ENCODE data around the gene NPPB.

NPPB gene

DNA sequence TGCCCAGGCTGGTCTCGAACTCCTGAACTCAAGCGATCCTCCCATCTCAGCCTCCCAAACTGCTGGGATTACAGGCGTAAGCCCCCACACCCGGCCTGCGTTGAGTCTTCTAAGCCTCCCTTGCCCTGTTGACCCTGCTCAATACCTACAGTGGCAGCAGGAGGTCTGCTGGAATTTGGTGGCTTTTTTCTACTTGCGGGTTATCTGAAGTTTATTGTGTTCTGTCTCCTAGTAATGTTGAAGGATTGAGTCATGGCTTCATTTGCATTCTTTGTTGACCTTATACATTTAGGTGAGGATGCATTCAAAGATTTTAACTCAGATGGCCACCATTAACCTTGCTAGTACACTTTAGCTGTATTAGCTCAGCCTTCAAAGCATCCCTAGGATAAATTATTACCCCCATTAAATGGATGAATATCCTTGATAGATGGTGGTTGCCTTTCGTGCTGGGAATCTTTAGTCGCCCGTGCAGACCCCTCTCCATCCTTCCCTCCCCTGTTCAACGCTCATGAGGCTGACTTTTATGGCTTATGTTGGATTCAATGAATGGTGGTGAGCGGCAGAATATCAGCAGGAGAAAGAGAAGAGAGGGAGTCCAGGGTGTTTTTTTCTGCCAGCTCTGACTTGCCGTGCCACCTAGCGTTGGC is 9.7 kb upstream of the NPPB start:
- no peaks in the 10 kb centered on the region for H3F3A ChIP-seq (ENCODE audit: low read depth)
- TF ChIP-seq, protein P1, sequence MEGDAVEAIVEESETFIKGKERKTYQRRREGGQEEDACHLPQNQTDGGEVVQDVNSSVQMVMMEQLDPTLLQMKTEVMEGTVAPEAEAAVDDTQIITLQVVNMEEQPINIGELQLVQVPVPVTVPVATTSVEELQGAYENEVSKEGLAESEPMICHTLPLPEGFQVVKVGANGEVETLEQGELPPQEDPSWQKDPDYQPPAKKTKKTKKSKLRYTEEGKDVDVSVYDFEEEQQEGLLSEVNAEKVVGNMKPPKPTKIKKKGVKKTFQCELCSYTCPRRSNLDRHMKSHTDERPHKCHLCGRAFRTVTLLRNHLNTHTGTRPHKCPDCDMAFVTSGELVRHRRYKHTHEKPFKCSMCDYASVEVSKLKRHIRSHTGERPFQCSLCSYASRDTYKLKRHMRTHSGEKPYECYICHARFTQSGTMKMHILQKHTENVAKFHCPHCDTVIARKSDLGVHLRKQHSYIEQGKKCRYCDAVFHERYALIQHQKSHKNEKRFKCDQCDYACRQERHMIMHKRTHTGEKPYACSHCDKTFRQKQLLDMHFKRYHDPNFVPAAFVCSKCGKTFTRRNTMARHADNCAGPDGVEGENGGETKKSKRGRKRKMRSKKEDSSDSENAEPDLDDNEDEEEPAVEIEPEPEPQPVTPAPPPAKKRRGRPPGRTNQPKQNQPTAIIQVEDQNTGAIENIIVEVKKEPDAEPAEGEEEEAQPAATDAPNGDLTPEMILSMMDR (conservative IDR thresholded peaks at IDR 0.05; ENCODE audit: low read length), result no peak
- no peak for TF ChIP-seq EZH2phosphoT487 (IDR thresholded peaks at IDR 0.05; ENCODE audit: borderline replicate concordance)

DNA sequence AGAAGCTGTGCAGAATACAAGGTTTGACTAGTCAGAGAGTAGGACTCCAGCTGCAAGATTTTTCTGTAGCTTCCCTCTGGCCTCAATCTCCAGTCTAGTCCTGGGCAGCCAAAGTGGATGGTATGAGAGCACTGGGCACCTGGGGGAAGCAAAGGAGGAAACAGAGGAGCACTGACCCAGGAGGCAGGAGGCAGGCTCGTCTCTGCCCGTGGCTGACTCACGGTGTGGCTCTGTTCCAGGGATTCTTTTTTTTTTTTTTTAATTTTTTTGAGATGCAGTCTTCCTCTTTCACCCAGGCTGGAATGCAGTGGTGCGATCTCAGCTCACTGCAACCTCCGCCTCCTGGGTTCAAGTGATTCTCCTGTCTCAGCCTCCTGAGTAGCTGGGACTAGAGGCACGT is 4.1 kb upstream of the NPPB start:
- H3K79me2 ChIP-seq (ENCODE audit: insufficient read depth, low read length), result no peaks in the 10 kb centered on the region
- no peaks in the 10 kb centered on the region for H3K36me3 ChIP-seq (ENCODE audit: insufficient read depth, low read length)
- no peaks in the 10 kb centered on the region for H3F3A ChIP-seq (ENCODE audit: low read depth)
- no peaks in the 10 kb centered on the region for H3K4me1 ChIP-seq (ENCODE audit: insufficient read depth, low read length, poor library complexity, severe bottlenecking)
- H3K9ac ChIP-seq (ENCODE audit: low read depth, low read length, poor library complexity, severe bottlenecking), result no peak overlapping the region
- H2AFZ ChIP-seq (ENCODE audit: low read length), result no peak overlapping the region
- TF ChIP-seq, protein P1 (conservative IDR thresholded peaks at IDR 0.05; ENCODE audit: low read length), result no peak
- no peak for TF ChIP-seq EZH2phosphoT487 (IDR thresholded peaks at IDR 0.05; ENCODE audit: borderline replicate concordance)
- no peaks in the 10 kb centered on the region for H3K9me2 ChIP-seq (replicated peaks; ENCODE audit: low read depth, low read length)
- H4K20me1 ChIP-seq (ENCODE audit: insufficient read depth, low read length, poor library complexity, severe bottlenecking), result no peaks in the 10 kb centered on the region
- H3K4me3 ChIP-seq (ENCODE audit: low read length, poor library complexity, severe bottlenecking), result no peak overlapping the region
- no peak overlapping the region for H3K4me2 ChIP-seq (ENCODE audit: low read depth, low read length, poor library complexity, severe bottlenecking)
- H3K9me3 ChIP-seq (ENCODE audit: insufficient read depth, low read depth, low read length), result no peaks in the 10 kb centered on the region
- no peaks in the 10 kb centered on the region for H3K27me3 ChIP-seq (ENCODE audit: insufficient read depth, low read length, poor library complexity, severe bottlenecking)

More for the DNA sequence above, 9.7 kb upstream of the NPPB start:
- no peaks in the 10 kb centered on the region for H3K9me3 ChIP-seq (ENCODE audit: insufficient read depth, low read depth, low read length)
- no peak overlapping the region for H3K9ac ChIP-seq (ENCODE audit: low read depth, low read length, poor library complexity, severe bottlenecking)
- no peak overlapping the region for H3K4me2 ChIP-seq (ENCODE audit: low read depth, low read length, poor library complexity, severe bottlenecking)
- H3K27me3 ChIP-seq (ENCODE audit: insufficient read depth, low read length, poor library complexity, severe bottlenecking), result no peaks in the 10 kb centered on the region
- no peaks in the 10 kb centered on the region for H3K9me2 ChIP-seq (replicated peaks; ENCODE audit: low read depth, low read length)
- no peaks in the 10 kb centered on the region for H4K20me1 ChIP-seq (ENCODE audit: insufficient read depth, low read length, poor library complexity, severe bottlenecking)
- no peaks in the 10 kb centered on the region for H3K36me3 ChIP-seq (ENCODE audit: insufficient read depth, low read length)
- no peaks in the 10 kb centered on the region for H3K79me2 ChIP-seq (ENCODE audit: insufficient read depth, low read length)
- no peaks in the 10 kb centered on the region for H3K4me1 ChIP-seq (ENCODE audit: insufficient read depth, low read length, poor library complexity, severe bottlenecking)
- no peak overlapping the region for H2AFZ ChIP-seq (ENCODE audit: low read length)
- H3K4me3 ChIP-seq (ENCODE audit: low read length, poor library complexity, severe bottlenecking), result no peak overlapping the region

DNA sequence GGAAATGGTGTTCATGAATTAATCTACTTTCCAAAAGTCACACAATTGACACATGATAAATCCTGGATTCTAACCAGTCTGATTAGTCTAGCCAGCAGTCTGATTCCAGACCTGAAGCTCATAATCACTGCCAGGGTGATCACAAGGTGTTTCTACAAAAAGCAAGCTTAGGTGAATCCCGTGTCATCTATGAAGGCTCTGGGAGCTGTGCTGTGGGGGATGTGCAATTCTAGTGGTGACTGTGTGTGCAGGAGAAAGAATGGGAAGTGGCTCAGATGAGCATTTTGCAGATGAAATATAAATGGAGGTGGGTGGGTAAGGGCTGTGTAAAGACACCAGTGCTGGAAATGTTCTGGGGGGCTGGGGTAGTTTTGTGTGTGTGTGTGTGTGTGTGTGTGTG is 1.8 kb upstream of the NPPB start:
- no peak for TF ChIP-seq EZH2phosphoT487 (IDR thresholded peaks at IDR 0.05; ENCODE audit: borderline replicate concordance)
- no peaks in the 10 kb centered on the region for H3K4me1 ChIP-seq (ENCODE audit: insufficient read depth, low read length, poor library complexity, severe bottlenecking)

DNA sequence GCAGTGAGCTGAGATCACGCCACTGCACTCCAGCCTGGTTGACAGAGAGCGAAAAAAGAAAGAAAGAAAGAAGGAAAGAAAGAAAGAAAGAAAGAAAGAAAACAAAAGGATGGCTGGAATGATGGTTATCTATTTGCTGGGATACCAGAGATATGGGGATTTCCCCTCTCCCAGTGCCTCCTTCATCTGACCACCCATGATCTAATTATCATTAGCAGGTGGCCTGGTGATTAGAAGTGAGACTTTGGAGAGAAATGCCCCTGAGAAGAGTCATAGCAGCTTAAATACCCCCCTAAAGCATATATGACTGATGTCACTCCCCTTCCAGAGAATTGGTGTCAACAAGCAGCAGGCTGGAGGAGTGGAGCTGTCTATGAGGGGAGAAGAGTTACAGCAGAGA is 1.3 kb upstream of the NPPB start:
- Histone ChIP-seq H3K9ac (ENCODE audit: low read depth, low read length, poor library complexity, severe bottlenecking) (no peak overlapping the region), H3K36me3 (ENCODE audit: insufficient read depth, low read length) (no peaks in the 10 kb centered on the region), H3K4me1 (ENCODE audit: insufficient read depth, low read length, poor library complexity, severe bottlenecking) (no peaks in the 10 kb centered on the region), H3K79me2 (ENCODE audit: insufficient read depth, low read length) (no peaks in the 10 kb centered on the region), H3F3A (ENCODE audit: low read depth) (no peaks in the 10 kb centered on the region; the same call in 1 of the 2 replicates), H3K27me3 (ENCODE audit: insufficient read depth, low read length, poor library complexity, severe bottlenecking) (no peaks in the 10 kb centered on the region), H3K4me2 (ENCODE audit: low read depth, low read length, poor library complexity, severe bottlenecking) (no peak overlapping the region), H2AFZ (ENCODE audit: low read length) (no peak overlapping the region), H4K20me1 (ENCODE audit: insufficient read depth, low read length, poor library complexity, severe bottlenecking) (no peaks in the 10 kb centered on the region), H3K9me2 (replicated peaks; ENCODE audit: low read depth, low read length) (no peaks in the 10 kb centered on the region), H3K9me3 (ENCODE audit: insufficient read depth, low read depth, low read length) (no peaks in the 10 kb centered on the region), H3K4me3 (ENCODE audit: low read length, poor library complexity, severe bottlenecking) (no peak overlapping the region)
- TF ChIP-seq, protein P1 (conservative IDR thresholded peaks at IDR 0.05; ENCODE audit: low read length), result no peak
- no peak for TF ChIP-seq EZH2phosphoT487 (IDR thresholded peaks at IDR 0.05; ENCODE audit: borderline replicate concordance)

More for the DNA sequence above, 1.8 kb upstream of the NPPB start:
- no peaks in the 10 kb centered on the region; the same call in 1 of the 2 replicates for H3F3A ChIP-seq (ENCODE audit: low read depth)
- no peaks in the 10 kb centered on the region for H3K9me2 ChIP-seq (replicated peaks; ENCODE audit: low read depth, low read length)
- H3K36me3 ChIP-seq (ENCODE audit: insufficient read depth, low read length), result no peaks in the 10 kb centered on the region
- H3K27me3 ChIP-seq (ENCODE audit: insufficient read depth, low read length, poor library complexity, severe bottlenecking), result no peaks in the 10 kb centered on the region
- no peaks in the 10 kb centered on the region for H3K9me3 ChIP-seq (ENCODE audit: insufficient read depth, low read depth, low read length)
- H3K4me3 ChIP-seq (ENCODE audit: low read length, poor library complexity, severe bottlenecking), result no peak overlapping the region
- H3K79me2 ChIP-seq (ENCODE audit: insufficient read depth, low read length), result no peaks in the 10 kb centered on the region
- no peaks in the 10 kb centered on the region for H4K20me1 ChIP-seq (ENCODE audit: insufficient read depth, low read length, poor library complexity, severe bottlenecking)
- no peak overlapping the region for H2AFZ ChIP-seq (ENCODE audit: low read length)
- H3K9ac ChIP-seq (ENCODE audit: low read depth, low read length, poor library complexity, severe bottlenecking), result no peak overlapping the region
- no peak overlapping the region for H3K4me2 ChIP-seq (ENCODE audit: low read depth, low read length, poor library complexity, severe bottlenecking)
